ENCODE measurements around the gene PDE2A.

Gene PDE2A

GRCh38 chr11:72658989-72659640 lies 15.1 kb downstream of the PDE2A start:
- DNase-seq (ENCODE audit: low read depth, low spot score), result no peak

GRCh38 chr11:72657411-72658100 lies 16.7 kb downstream of the PDE2A start:
- DNase-seq (ENCODE audit: low read depth, low spot score), result no peak

- no peak for DNase-seq (ENCODE audit: low read depth, low spot score)
Measured at GRCh38 chr11:72655896-72656464, 18.2 kb downstream of the PDE2A start.

GRCh38 chr11:72655014-72655413 lies 19.2 kb downstream of the PDE2A start:
- no peak for DNase-seq (ENCODE audit: low read depth, low spot score)

- no peak for DNase-seq (ENCODE audit: low read depth, low spot score)
Measured at GRCh38 chr11:72653649-72654048, 20.6 kb downstream of the PDE2A start.

- DNase-seq (ENCODE audit: low read depth, low spot score), result no peak
Measured at GRCh38 chr11:72652873-72653630, 21.2 kb downstream of the PDE2A start.

- no peak for DNase-seq (ENCODE audit: low read depth, low spot score)
Measured at GRCh38 chr11:72652133-72652532, 22.1 kb downstream of the PDE2A start.

GRCh38 chr11:72649215-72649976 lies 24.8 kb downstream of the PDE2A start:
- no peak for DNase-seq (ENCODE audit: low read depth, low spot score)

GRCh38 chr11:72648384-72649136 lies 25.7 kb downstream of the PDE2A start:
- DNase-seq (ENCODE audit: low read depth, low spot score), result no peak

- DNase-seq (ENCODE audit: low read depth, low spot score), result no peak
Measured at GRCh38 chr11:72647882-72648281, 26.3 kb downstream of the PDE2A start.

GRCh38 chr11:72646472-72646871 lies 27.8 kb downstream of the PDE2A start:
- no peak for DNase-seq (ENCODE audit: low read depth, low spot score)

- DNase-seq (ENCODE audit: low read depth, low spot score), result no peak
Measured at GRCh38 chr11:72646024-72646423, 28.2 kb downstream of the PDE2A start.

GRCh38 chr11:72643547-72643946 lies 30.7 kb downstream of the PDE2A start:
- DNase-seq (ENCODE audit: low read depth, low spot score), result no peak

GRCh38 chr11:72642884-72643522 lies 31.2 kb downstream of the PDE2A start:
- DNase-seq (ENCODE audit: low read depth, low spot score), result no peak

GRCh38 chr11:72642043-72642883 lies 32.0 kb downstream of the PDE2A start:
- DNase-seq (ENCODE audit: low read depth, low spot score), result no peak

GRCh38 chr11:72641522-72642042 lies 32.6 kb downstream of the PDE2A start:
- DNase-seq (ENCODE audit: low read depth, low spot score), result no peak

- DNase-seq (ENCODE audit: low read depth, low spot score), result no peak
Measured at GRCh38 chr11:72639502-72640375, 34.5 kb downstream of the PDE2A start.

GRCh38 chr11:72637926-72638325 lies 36.3 kb downstream of the PDE2A start:
- DNase-seq (ENCODE audit: low read depth, low spot score), result no peak

Measured in smooth muscle cell of the brain vasculature (primary cell).